ENCODE results near the gene PLTP. TPM values are rescaled to one million over a fixed set of nuclear protein-coding genes. Genes with fewer than 3 reads are reported as not detected.
A peak's percentile ranks its signal among the peaks of the same experiment; 100 is the strongest.

PLTP gene
- total and polyA plus RNA-seq, 2 of the 13 experiments (the other 11 are each of a cell fraction or from before 2014, with no cell fraction given) = 16.9 to 28.6 TPM

DNA sequence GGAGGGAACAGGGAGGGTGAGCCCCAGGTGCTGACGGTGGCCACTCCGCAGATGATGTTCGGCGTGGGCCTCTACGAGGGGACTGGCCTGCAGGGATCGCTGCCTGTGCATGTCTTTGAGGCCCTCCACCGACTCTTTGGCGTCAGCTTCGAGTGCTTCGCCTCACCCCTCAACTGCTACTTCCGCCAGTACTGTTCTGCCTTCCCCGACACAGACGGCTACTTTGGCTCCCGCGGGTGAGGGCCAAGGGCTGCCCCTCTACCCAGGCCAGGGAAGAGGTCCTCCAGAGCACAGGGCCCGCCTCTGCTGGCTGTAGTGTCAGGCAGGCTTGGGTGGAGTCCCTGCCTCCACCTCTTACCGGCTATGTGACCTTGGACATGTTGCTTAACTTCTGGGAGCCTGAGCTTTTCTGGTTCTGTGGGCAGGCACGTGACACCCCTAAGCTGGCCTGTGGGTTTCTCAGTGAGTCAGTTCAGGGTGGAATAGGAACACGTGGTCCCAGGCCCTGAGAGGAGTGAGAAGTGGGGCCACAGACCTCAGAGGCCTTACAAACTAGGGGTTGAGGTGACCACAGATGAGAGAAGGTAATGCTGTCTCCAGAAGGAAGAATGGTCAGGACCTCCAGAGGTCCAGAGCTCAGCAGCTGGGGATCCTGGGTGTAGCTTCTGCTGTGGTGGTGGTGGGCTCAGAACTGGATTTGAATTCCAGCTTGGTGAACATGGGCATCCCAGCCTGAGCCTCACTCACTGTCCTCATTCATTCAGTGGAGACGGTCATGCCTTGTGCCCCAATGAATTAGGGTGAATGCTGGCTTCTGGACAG, 34.4 kb upstream of the PLTP start (continued):
- TF ChIP-seq ATF6 (CRISPR knock-in tag; conservative IDR thresholded peaks at IDR 0.05) (0 out of 2 replicates have a peak, but pooled peaks have one; percentile 85), HOXA3 (CRISPR knock-in tag; IDR thresholded peaks at IDR 0.05) (peak; percentile 93), RORA (CRISPR knock-in tag; IDR thresholded peaks at IDR 0.05) (no peak), ZNF546 (CRISPR knock-in tag; conservative IDR thresholded peaks at IDR 0.05) (no peak), ZNF800 (CRISPR knock-in tag; IDR thresholded peaks at IDR 0.05) (no peak), ZZZ3 (CRISPR knock-in tag; IDR thresholded peaks at IDR 0.05; ENCODE audit: borderline replicate concordance) (no peak; the same call in 1 of the 2 replicates), ZNF572 (CRISPR knock-in tag; IDR thresholded peaks at IDR 0.05) (0 out of 2 replicates have a peak, but pooled peaks have one; percentile 20), WIZ (CRISPR knock-in tag; IDR thresholded peaks at IDR 0.05) (peak; percentile 73), JUNB (CRISPR knock-in tag; IDR thresholded peaks at IDR 0.05; ENCODE audit: borderline replicate concordance) (no peak), MEIS2 (CRISPR knock-in tag; IDR thresholded peaks at IDR 0.05) (peak; percentile 87; the same call in 1 of the 2 replicates), ZBTB1 (CRISPR knock-in tag; IDR thresholded peaks at IDR 0.05; ENCODE audit: borderline replicate concordance) (no peak), ZNF362 (CRISPR knock-in tag; IDR thresholded peaks at IDR 0.05; ENCODE audit: borderline replicate concordance) (0 out of 2 replicates have a peak, but pooled peaks have one; percentile 15), MAFK (conservative IDR thresholded peaks at IDR 0.05 in 1 of 2, IDR thresholded peaks at IDR 0.05 in 1 of 2; ENCODE audit: low read length in 2 of 2) (no peak), ZFY (CRISPR knock-in tag; IDR thresholded peaks at IDR 0.05) (peak; percentile 92), AGO1 (IDR thresholded peaks at IDR 0.05; ENCODE audit: low read depth, low read length, poor library complexity, severe bottlenecking) (peak; percentile 58)
- TF ChIP-seq, protein P1, sequence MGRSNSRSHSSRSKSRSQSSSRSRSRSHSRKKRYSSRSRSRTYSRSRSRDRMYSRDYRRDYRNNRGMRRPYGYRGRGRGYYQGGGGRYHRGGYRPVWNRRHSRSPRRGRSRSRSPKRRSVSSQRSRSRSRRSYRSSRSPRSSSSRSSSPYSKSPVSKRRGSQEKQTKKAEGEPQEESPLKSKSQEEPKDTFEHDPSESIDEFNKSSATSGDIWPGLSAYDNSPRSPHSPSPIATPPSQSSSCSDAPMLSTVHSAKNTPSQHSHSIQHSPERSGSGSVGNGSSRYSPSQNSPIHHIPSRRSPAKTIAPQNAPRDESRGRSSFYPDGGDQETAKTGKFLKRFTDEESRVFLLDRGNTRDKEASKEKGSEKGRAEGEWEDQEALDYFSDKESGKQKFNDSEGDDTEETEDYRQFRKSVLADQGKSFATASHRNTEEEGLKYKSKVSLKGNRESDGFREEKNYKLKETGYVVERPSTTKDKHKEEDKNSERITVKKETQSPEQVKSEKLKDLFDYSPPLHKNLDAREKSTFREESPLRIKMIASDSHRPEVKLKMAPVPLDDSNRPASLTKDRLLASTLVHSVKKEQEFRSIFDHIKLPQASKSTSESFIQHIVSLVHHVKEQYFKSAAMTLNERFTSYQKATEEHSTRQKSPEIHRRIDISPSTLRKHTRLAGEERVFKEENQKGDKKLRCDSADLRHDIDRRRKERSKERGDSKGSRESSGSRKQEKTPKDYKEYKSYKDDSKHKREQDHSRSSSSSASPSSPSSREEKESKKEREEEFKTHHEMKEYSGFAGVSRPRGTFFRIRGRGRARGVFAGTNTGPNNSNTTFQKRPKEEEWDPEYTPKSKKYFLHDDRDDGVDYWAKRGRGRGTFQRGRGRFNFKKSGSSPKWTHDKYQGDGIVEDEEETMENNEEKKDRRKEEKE (IDR thresholded peaks at IDR 0.05) = no peak
- TF ChIP-seq, protein P2, sequence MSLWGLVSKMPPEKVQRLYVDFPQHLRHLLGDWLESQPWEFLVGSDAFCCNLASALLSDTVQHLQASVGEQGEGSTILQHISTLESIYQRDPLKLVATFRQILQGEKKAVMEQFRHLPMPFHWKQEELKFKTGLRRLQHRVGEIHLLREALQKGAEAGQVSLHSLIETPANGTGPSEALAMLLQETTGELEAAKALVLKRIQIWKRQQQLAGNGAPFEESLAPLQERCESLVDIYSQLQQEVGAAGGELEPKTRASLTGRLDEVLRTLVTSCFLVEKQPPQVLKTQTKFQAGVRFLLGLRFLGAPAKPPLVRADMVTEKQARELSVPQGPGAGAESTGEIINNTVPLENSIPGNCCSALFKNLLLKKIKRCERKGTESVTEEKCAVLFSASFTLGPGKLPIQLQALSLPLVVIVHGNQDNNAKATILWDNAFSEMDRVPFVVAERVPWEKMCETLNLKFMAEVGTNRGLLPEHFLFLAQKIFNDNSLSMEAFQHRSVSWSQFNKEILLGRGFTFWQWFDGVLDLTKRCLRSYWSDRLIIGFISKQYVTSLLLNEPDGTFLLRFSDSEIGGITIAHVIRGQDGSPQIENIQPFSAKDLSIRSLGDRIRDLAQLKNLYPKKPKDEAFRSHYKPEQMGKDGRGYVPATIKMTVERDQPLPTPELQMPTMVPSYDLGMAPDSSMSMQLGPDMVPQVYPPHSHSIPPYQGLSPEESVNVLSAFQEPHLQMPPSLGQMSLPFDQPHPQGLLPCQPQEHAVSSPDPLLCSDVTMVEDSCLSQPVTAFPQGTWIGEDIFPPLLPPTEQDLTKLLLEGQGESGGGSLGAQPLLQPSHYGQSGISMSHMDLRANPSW (CRISPR knock-in tag; IDR thresholded peaks at IDR 0.05; ENCODE audit: borderline replicate concordance) = no peak

Measured in HepG2 (cell line).